SK-N-MC (cell line): ENCODE data around the gene PLPPR1.

ENCODE experiments used
- EZH2 ChIP-seq: fragments of 200-600 bp; sonication (generic); IDR thresholded peaks from one replicate; pipeline ENCODE4 v1.6.1; 2017; ENCODE audit warnings: antibody characterized with exemption
- POLR2AphosphoS5 ChIP-seq: IDR thresholded peaks from 2 replicates; pipeline ENCODE4 v1.6.1; 2012; ENCODE audit warnings: mild to moderate bottlenecking, low read depth, low read length, borderline replicate concordance

GRCh38 chr9:101352892-101353463 lies 324.5 kb downstream of the PLPPR1 start:
- TF ChIP-seq POLR2AphosphoS5 (no peak), EZH2 (no peak)
